GM21423 (cell line): ENCODE results near the gene TRPM8.
"Not testable (repeated sequence)": the region's sequence is repeated elsewhere in the genome, so short reads cannot be mapped to it uniquely, and the experiment has no call there.

ENCODE experiments used
- ATAC-seq: cut with Tn5 transposase; IDR thresholded peaks from one replicate; pipeline ENCODE4 v1.9.1; 2021; ENCODE audit warnings: mild to moderate bottlenecking, moderate library complexity; ENCODE audit not compliant: unreplicated experiment

Gene TRPM8

GRCh38 chr2:233936089-233936488 is 18.9 kb downstream of the TRPM8 start:
- no peak for ATAC-seq

DNA sequence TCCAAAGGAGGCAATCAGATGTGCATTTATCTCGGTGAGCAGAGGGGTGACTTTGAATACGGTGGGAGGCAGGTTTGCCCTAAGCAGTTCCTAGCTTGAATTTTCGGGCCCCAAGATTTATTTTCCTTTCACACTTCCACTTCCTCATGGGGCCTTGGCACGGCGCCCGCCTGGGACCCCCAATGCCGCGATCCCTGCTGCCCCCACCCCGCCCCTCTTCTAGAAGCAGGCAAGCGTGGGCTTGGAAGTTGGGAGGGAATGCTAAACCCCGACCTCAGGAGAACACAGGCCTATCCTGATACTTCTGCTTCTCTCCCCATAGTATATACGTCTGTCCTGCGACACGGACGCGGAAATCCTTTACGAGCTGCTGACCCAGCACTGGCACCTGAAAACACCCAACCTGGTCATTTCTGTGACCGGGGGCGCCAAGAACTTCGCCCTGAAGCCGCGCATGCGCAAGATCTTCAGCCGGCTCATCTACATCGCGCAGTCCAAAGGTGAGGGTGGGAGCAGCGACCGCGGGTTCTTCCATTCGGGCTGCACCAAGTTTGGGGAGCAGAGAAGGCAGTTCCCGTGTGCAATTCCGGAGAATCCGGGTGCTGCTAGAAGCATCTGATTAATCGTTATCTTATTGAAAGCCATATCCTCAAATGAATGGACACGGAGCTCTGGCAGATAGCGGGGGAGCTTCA is 21.6 kb downstream of the TRPM8 start:
- ATAC-seq = no peak

DNA sequence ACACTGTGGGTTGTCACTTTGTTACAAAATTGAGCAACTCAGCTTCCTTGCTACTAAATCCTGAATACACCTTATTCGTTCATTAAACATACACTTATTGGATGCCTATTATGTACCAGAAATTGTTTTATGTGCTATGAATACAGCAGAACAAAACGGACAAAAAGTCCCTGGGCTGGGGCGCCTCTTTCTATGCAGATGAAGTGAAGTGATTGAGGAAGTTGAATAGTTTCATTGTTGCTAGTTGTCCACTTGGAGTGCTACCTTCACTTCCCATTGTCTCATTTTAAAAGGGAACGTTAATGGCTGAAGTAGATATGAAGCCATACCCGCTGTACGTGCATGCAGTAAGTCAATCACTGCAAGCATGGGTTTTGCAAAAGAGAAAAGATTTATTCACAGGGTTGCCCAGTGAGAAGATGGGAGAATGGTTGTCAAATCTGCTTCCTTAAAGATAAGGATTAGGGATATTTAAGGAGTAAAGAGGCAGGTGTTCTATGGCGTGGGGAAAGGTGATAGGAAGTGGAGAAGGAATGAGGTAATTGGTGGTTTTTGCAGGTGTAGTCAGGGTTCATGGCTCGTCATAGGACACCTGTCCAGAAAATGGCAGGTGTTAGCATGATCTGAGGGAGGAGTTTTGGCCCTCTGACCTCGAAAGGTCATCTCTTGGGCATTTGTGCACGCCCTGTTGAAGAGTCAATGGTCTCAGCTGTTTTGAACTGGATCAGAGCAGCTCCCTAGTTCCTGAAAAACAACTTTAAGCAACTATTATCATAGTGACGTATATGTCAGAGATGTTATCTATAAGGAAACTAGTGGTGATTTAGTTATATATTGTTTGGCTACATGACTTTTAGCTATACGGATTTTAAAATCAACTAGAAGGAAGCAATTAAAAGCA is 23.5 kb downstream of the TRPM8 start:
- no peak for ATAC-seq

DNA sequence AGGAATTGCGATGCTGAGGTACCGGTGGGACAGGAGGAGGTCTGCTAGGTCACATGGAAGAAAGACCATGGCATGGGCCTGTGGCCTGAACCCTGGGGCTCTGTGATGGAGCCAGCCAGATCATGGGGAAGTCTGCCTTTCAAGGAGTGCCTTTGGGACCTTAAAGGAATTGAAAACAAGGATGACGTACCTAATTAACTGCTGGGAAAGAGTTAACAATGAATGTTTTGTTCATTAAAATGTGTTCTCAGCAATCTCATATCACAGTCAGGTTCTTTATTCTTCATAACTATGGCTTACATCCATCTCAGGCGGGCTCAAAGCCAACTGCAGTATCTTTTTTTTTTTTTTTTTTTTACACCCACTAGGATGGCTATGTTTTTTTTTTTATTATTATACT is 25.6 kb downstream of the TRPM8 start:
- no peak for ATAC-seq

DNA sequence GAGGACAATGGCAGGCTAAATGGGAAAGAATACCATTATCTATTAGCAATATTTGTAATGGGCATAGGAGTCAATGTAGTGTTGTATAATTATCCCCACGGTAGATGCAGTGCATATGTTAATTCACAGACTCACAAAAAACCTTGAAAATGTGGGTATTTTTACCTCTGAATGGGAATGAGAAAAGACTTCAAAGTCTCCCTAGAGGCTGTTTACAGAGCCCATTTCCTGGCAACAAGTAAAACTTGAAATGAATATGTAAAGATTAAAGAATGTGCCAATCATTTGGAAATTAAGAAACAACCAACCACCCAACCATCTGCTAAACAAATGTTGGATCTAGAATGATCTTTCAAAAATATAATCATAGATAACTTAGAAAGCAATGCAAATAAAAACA is 27.1 kb downstream of the TRPM8 start:
- no peak for ATAC-seq

- no peak for ATAC-seq
These were observed 27.5 kb downstream of the TRPM8 start for GRCh38 chr2:233944722-233945121.

DNA sequence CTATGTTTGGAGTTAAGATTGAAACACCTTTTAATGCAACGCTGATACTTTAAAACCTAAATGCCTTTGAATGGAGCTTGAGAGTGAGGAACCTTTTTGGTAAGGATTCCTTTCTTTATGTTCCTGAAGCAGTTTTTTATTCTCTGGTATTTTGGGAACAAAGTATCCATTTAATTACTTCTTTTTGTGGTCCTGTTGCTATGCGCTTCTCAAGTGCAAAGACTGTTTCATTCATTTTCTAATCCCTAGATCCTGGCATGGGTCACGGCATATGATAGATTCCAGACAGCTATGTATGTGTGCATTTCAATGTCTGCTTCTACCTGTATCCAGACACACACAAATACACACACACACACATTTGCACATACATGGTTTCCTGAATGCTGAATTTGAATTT is 28.0 kb downstream of the TRPM8 start:
- ATAC-seq = no peak

DNA sequence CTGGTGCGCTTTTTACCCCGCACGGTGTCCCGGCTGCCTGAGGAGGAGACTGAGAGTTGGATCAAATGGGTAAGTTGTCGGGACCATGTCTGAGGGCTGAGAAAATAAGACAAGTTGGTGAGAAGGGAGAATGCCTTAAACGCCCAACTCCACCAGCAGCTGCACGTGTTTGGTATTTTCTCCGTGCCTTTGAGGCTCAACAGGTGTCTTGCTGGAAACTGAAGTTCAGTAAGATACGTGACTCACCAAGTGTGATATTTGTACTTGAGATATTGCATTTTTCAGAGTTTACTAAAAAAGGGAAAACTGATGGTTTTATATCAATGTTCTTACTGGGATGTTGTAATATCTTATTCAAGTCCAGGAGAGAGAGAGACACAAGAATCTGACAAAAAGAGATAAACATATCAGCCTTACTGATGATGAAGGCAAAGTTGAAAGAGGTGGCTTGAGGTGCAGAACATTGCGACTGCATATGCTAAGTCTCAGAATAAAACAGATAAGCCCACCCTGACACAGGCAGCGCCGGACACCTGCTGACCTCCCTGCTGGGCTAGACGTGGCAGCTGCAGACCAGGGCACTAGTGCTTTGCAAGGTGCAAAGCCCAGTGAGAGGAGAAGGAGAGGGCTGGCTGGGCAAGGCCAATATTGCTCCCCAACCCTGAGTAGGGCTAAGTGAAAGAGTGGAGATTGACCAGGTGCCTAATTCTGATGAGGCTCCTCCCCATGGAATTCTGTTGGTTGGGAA is 33.1 kb downstream of the TRPM8 start:
- ATAC-seq = no peak

DNA sequence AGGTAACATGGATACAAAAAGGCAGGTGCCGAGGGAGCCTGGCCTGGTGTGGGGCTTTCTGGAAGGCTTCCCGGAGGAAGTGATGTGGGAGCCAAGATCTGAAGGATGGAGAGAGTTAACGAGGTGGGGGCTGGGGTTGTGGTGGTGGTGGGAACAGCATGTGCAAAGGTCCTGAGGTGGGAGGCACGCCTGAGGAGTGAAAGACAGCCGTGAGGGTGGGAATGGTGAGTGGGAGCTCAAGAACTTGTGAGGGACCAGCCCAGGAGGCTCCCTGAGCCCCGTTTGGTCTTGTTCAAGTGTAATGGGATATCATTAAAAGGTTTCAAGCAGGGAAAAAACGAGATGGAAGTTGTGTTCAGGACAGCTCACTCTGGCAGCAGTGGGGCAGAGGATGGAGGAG is 35.2 kb downstream of the TRPM8 start:
- no peak for ATAC-seq

DNA sequence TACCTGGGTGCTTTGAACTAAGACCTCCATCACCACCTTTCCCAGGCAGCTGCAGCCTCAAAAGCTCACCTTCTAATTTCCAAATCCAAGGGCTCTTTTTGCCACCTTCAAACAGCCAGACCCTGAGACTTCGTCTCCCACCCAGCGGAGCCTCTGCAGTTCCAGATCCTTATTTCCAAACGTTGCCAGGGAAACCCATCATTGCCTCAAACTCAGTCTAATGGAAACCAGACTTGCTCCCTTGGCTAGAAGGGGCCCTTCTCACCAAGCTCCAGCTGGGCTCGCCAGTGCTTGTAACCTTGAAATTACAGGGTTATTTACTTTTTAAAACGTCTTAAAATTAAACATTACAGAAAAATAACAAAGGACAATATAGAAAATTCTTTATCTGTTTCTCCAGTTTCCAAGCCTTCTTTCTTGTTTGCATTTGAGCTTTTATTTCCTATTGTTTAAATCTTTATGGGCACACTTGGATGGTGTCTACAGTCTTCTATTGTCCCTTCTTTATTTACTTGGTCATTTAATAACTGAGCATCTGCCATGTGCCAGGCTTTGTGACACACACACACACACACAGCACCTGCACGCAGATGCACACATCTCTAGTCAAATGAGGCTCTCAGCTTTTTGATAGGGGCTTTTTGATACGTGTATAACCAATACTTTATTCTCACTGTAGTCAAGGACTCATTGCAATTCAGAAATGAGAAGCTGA is 36.1 kb downstream of the TRPM8 start:
- no peak for ATAC-seq

GRCh38 chr2:233960203-233960602 is 43.0 kb downstream of the TRPM8 start:
- no peak for ATAC-seq

- no peak for ATAC-seq
These were observed 44.7 kb downstream of the TRPM8 start for GRCh38 chr2:233961905-233962304.

DNA sequence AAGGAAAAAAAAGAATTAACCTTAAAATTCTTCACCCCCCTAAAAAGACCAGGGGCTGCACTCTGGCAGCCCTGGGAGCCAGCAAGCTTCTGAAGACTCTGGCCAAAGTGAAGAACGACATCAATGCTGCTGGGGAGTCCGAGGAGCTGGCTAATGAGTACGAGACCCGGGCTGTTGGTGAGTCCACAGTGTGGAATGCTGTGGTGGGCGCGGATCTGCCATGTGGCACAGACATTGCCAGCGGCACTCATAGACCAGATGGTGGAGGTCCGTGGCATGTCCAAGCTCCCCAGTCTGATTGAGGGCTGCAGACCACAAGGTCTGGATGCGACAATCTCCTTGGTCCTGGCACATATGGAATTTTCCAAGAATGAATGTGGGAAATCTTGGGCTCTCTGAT is 47.4 kb downstream of the TRPM8 start:
- ATAC-seq = no peak

- no peak for ATAC-seq
These were observed 47.9 kb downstream of the TRPM8 start for GRCh38 chr2:233965032-233965603.

DNA sequence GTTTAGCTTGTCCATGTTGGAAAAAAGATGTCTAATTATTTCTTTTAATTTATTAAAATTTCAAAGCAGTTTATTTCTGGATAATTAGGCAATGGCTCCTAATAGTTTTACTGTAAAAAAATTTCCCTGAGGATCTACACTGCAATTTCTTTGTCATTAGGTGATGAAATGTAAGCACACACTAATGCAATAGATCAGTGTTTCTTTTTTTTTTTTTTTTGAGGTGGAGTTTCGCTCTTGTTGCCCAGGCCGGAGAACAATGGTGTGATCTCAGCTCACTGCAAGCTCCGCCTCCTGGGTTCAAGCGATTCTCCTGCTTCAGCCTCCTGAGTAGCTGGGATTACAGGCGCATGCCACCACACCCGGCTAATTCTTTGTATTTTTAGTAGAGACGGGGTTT is 48.5 kb downstream of the TRPM8 start:
- ATAC-seq = not testable (repeated sequence)

GRCh38 chr2:233966388-233966787 is 49.2 kb downstream of the TRPM8 start:
- no peak for ATAC-seq

GRCh38 chr2:233967164-233967563 is 50.0 kb downstream of the TRPM8 start:
- ATAC-seq = no peak

- no peak for ATAC-seq
These were observed 51.4 kb downstream of the TRPM8 start for GRCh38 chr2:233968556-233968955.

DNA sequence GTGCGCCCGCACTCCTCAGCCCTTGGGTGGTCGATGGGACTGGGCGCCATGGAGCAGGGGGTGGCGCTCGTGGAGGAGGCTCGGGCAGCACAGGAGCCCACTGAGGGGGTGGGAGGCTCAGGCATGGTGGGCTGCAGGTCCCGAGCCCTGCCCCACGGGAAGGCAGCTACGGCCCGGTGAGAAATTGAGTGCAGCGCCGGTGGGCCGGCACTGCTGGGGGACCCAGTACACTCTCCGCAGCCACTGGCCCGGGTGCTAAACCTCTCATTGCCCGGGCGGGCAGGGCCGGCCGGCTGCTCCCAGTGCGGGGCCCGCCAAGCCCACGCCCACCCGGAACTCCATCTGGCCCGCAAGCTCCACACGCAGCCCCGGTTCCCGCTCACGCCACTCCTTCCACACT is 55.3 kb downstream of the TRPM8 start:
- ATAC-seq = not testable (repeated sequence)

DNA sequence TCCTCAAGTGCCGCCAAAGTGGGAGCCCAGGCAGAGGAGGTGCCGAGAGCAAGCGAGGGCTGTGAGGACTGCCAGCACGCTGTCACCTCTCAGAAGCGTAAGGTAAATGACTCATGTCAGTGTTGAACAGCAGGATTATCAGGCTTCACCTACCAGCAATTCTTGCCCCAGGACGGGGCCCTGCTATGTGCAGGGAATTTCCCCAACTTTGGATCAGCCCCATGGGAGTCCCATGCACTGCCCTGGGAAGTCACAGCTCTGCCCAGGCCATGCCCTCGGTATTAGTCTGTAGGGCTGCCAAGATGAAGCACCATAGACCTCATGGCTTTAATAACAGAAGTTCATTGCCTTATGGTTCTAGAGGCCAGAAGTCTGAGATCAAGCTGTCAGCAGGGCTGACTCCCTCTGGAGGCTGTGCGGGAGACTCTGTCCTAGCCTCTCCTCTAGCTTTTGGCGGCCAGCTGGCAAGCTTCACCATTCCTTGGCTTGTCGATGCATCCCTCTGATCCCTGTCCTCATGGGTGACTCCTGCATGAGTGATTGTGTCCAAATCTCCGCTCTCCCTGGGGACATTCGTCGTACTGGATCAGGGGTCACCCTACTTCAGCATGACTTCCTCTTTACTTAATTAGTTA is 55.9 kb downstream of the TRPM8 start:
- no peak for ATAC-seq
